ENCODE data around the gene SMIM1.

DNA sequence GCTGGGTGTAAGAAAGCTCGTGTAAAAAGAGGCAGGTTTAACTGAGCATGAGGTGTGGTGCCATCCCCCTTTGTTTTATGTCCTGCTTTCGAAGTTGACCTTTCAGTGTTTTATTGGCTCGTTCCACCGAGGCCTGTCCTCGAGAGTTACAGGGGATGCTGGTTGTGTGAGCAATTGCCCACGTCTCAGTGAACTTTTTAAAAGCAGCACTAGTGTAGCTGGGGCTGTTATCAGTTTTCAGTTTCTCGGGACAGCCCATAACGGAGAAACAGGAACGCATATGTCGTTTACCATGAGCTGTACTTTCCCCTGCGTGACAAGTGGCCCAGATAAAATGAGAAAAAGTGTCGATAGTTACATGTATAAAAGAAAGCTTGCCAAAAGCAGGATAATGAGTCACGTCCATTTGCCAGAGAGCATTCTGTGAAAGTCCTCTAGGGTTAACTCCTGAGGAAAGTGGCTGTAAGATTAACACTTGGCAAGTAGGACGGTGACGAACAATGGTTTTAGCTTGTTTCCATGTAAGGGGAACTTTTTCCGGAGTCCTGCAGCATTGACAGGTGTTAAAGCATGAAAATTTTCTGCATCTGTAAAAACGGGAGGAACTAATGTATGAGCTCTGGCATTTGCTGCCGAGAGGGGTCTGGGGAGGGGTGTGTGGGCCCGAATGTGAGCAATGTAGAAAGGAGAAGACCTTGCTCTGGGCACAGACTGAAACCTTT, 31.5 kb downstream of the SMIM1 start:
- TF ChIP-seq, protein P1, sequence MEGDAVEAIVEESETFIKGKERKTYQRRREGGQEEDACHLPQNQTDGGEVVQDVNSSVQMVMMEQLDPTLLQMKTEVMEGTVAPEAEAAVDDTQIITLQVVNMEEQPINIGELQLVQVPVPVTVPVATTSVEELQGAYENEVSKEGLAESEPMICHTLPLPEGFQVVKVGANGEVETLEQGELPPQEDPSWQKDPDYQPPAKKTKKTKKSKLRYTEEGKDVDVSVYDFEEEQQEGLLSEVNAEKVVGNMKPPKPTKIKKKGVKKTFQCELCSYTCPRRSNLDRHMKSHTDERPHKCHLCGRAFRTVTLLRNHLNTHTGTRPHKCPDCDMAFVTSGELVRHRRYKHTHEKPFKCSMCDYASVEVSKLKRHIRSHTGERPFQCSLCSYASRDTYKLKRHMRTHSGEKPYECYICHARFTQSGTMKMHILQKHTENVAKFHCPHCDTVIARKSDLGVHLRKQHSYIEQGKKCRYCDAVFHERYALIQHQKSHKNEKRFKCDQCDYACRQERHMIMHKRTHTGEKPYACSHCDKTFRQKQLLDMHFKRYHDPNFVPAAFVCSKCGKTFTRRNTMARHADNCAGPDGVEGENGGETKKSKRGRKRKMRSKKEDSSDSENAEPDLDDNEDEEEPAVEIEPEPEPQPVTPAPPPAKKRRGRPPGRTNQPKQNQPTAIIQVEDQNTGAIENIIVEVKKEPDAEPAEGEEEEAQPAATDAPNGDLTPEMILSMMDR (IDR thresholded peaks at IDR 0.05; ENCODE audit: low read depth, low read length, poor library complexity, severe bottlenecking), result no peak
- TF ChIP-seq EZH2phosphoT487 (IDR thresholded peaks at IDR 0.05; ENCODE audit: borderline replicate concordance, low read length), result no peak
